NB4 (cell line): ENCODE data around the gene ROBO2.

Source experiments
- DNase-seq: peaks from one replicate; pipeline ENCODE4 v3.0.0; 2010; ENCODE audit warnings: low read depth
- H3K4me3 ChIP-seq: one replicate; pipeline ENCODE4 v1.5.1; 2011; ENCODE audit warnings: mild to moderate bottlenecking, low read depth, low read length, moderate library complexity
- MYC ChIP-seq: IDR thresholded peaks from 2 replicates; pipeline ENCODE4 v1.6.1; 2011; ENCODE audit warnings: low read depth, low read length
- POLR2A ChIP-seq: IDR thresholded peaks from 2 replicates; pipeline ENCODE4 v1.6.1; 2011; ENCODE audit warnings: mild to moderate bottlenecking; ENCODE audit not compliant: insufficient read length; ENCODE audit errors: extremely low read depth
- TF ChIP-seq, protein P1 (sequence below): IDR thresholded peaks from 2 replicates; pipeline ENCODE4 v1.6.1; 2011; ENCODE audit warnings: low read depth, low read length
- TF ChIP-seq, protein P2 (sequence below): IDR thresholded peaks from one replicate; pipeline ENCODE4 v1.5.1; 2012; ENCODE audit warnings: low read depth, low read length

ROBO2 gene

DNA sequence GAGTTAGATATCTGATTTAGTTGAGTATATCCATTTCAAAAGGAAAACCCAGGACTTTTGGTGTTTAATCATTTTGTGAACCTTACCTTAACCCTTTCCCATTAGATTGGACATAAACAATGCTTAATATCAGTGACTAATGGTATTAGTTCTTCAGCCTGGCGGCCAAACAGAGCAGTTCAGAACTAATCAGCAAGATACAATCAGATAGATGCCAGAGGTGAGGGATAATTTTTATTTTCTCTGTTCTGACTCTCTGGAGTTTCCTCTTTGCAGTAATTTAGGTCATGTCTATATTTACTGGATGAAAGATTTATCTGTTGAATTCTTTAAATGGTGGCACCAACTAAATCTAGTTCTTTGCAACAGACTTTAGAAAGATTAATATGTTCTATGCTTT lies 337.8 kb downstream of the ROBO2 start:
- TF ChIP-seq POLR2A, result no peak
- TF ChIP-seq MYC, result no peak
- TF ChIP-seq, protein P1, sequence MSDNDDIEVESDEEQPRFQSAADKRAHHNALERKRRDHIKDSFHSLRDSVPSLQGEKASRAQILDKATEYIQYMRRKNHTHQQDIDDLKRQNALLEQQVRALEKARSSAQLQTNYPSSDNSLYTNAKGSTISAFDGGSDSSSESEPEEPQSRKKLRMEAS, result no peak
- TF ChIP-seq, protein P2, sequence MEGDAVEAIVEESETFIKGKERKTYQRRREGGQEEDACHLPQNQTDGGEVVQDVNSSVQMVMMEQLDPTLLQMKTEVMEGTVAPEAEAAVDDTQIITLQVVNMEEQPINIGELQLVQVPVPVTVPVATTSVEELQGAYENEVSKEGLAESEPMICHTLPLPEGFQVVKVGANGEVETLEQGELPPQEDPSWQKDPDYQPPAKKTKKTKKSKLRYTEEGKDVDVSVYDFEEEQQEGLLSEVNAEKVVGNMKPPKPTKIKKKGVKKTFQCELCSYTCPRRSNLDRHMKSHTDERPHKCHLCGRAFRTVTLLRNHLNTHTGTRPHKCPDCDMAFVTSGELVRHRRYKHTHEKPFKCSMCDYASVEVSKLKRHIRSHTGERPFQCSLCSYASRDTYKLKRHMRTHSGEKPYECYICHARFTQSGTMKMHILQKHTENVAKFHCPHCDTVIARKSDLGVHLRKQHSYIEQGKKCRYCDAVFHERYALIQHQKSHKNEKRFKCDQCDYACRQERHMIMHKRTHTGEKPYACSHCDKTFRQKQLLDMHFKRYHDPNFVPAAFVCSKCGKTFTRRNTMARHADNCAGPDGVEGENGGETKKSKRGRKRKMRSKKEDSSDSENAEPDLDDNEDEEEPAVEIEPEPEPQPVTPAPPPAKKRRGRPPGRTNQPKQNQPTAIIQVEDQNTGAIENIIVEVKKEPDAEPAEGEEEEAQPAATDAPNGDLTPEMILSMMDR, result no peak

DNA sequence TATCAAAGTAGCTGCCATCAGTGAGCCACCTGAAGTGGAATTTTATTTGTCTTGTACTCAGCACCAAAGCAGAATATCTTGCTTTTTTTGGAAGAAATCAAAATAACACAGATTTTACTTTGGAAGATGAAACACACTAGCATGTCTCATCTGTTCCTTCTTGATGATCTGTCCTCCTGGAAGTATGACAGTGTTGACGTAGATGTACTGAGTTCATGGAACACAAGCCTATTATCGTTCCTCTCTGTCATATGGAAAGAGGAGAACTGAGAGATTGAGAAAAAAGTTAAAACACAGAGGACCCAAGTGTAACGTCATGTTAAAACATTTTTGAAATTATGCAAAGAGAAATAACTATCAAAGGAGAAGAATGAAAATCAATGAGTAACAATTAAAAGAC lies 340.2 kb downstream of the ROBO2 start:
- no peak overlapping the region for H3K4me3 ChIP-seq
- TF ChIP-seq POLR2A, result no peak
- TF ChIP-seq, protein P2, result no peak
- no peak for TF ChIP-seq MYC
- TF ChIP-seq, protein P1, result no peak
- DNase-seq, result no peak

More for the DNA sequence above, 337.8 kb downstream of the ROBO2 start:
- no peak for DNase-seq
- H3K4me3 ChIP-seq, result no peak overlapping the region

DNA sequence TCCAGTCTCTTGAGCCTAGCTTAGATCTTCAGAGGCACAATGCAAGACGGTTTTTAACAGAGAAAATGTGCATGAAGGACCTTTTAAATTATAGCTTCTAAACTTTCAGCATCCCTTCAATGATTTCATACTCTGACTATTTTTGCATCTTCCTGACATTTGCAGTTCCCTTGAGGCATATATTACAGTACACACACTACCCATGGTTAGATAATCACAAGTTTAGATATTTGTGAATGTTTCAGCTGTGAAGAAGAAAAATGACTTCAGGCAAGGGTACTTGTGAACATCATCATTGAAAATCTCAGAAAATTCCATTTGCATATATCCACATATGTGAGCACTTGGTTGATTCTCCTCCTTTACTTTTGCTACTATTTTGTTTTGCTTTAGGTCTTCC lies 341.5 kb downstream of the ROBO2 start:
- no peak for DNase-seq
- TF ChIP-seq, protein P1, result no peak
- TF ChIP-seq POLR2A, result no peak
- TF ChIP-seq, protein P2, result no peak
- no peak for TF ChIP-seq MYC

DNA sequence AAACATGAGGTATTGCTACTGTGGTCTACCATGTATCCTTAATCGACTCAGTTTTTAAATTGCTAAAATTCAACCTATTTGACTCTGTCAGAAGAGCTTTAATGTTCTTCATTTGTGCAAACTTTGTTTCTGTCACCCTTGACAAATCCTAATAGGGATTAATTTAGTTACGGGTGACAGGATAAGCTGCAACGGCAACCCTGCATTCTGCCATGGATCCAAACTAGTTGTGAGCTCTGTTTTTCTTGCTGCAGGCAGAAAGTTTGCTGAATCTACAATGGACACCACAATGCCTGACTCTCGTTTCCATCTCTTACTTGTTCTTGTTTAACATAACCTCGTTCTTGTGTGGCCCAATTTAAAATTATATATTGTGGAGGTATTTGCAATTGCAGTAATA lies 352.3 kb downstream of the ROBO2 start:
- DNase-seq, result no peak
- TF ChIP-seq, protein P2, result no peak
- TF ChIP-seq, protein P1, result no peak
- TF ChIP-seq POLR2A, result no peak
- TF ChIP-seq MYC, result no peak
- H3K4me3 ChIP-seq, result no peak overlapping the region

More for the DNA sequence above, 341.5 kb downstream of the ROBO2 start:
- H3K4me3 ChIP-seq, result no peak overlapping the region

DNA sequence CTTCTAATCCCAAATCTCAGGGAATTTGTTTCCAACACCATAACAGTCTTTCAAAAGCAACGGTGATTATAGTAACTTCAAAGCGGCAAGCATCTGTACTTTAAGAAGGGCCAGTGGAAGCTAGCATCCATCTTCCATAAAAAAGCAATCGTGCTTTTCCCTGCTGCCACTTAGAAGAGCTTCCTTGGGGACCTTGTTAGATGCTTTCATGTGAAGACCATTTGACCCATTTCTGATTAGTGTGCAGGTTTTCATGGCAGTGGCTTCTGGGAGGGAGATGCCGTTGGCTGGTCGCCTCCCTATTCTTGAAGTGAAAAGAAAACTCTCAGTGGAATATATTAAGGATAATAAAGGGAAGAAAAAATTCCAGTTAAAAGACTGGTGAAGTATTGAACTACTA lies 354.1 kb downstream of the ROBO2 start:
- H3K4me3 ChIP-seq, result no peak overlapping the region
- TF ChIP-seq POLR2A, result no peak
- no peak for TF ChIP-seq MYC
- TF ChIP-seq, protein P1, result no peak
- TF ChIP-seq, protein P2, result no peak
- DNase-seq, result no peak
